Pancreas (tissue), 10 donors: Measurements from ENCODE around the gene CDV3. TPM values are rescaled to one million over a fixed set of nuclear protein-coding genes. Genes with fewer than 3 reads are reported as not detected.

Source experiments
- ATAC-seq, 4 donors: fragments of 200-7000 bp; cut with Tn5 transposase; one replicate each; pipeline versions ENCODE4 v1.8.0 to v1.9.1; 2020; ENCODE audit warnings: mild to moderate bottlenecking in 4 of 4, moderate library complexity in 4 of 4
- DNase-seq, 6 donors: peaks; one replicate each; pipeline ENCODE4 v3.0.0-alpha.2; 2020
- FAIRE-seq: peaks from 2 replicates; lab custom pipeline; 2012; peaks lifted over from hg19 to GRCh38; lab: Jason Lieb, UNC
- H3K27ac ChIP-seq, 4 donors: fragments of 200-600 bp; sonication (generic); 1 replicate in 3 of 4; 2 replicates in 1 of 4; pipeline versions ENCODE4 v1.5.0 to v1.8.0; 2020
- H3K27me3 ChIP-seq, 4 donors: fragments of 200-600 bp; one replicate each; pipeline ENCODE4 v1.8.0; 2021
- H3K36me3 ChIP-seq, 3 donors: fragments of 200-600 bp; sonication (generic) in 1 of 3; one replicate each; pipeline versions ENCODE4 v1.5.0 to v1.8.0; 2020 to 2021
- H3K4me1 ChIP-seq, 3 donors: fragments of 200-600 bp; one replicate each; pipeline ENCODE4 v1.8.0; 2021
- H3K4me3 ChIP-seq, 4 donors: fragments of 200-600 bp; sonication (generic) in 2 of 4; one replicate each; pipeline versions ENCODE4 v1.5.0 to v1.8.0; 2020 to 2021
- H3K9me3 ChIP-seq, 4 donors: fragments of 200-600 bp; one replicate each; pipeline ENCODE4 v1.8.0; 2021
- WGBS, 2 donors: extraction: QIAGEN DNeasy Blood & Tissue Kit; methylation state at CpG; one replicate each; pipeline ENCODE4 v1.1.7; 2013; 5-methylcytosine and 5-hydroxymethylcytosine counted together
- intact Hi-C, 3 donors: fragments of 100-400 bp; cut with DNase I; formaldehyde crosslinking; loops; one replicate each; pipeline versions ENCODE4 v1.11.1 to v1.14.2; 2022
- polyA plus RNA-seq, 2 donors: library from polyadenylated mRNA; stranded (reverse); fragments of 200-250 nt; gene quantifications; one replicate each; pipeline ENCODE4 v1.2.3, GENCODE V29; 2013
- total RNA-seq, 6 donors: library from RNA; stranded (reverse); fragmentation: NEBNext Ultra II Directional in 4 of 6; extraction: Animal tissue kit (Norgen Biotek cat#: 25700) in 4 of 6; gene quantifications; one replicate each; pipeline versions ENCODE4 v1.2.1 to v1.2.4, GENCODE V29; 2021 to 2023
- TF ChIP-seq, protein P1 (sequence below), 4 donors: fragments of 200-600 bp; sonication (generic) in 3 of 4; IDR thresholded peaks; one replicate each; pipeline versions ENCODE4 v1.5.0 to v1.8.0; 2021; ENCODE audit warnings: antibody characterized with exemption in 4 of 4
- donor health status: healthy with polysubstance abuse.
- donor health status: DM: no; HTN: no; CAD: no; lungs with moderate emphysema.
- donor health status: DM: no; HTN: no; CAD: no.
- donor health status: control.
- donor health status: control.
- donor health status: Bipolar disorder and iron deficiency.
- donor health status: DM: yes; HTN: yes; CAD: no.
- donor health status: DM: no; HTN: no; CAD: no.
- donor health status: DM: no; HTN: no; CAD: no.
- donor health status: DM: yes; HTN: yes; CAD: no.

CDV3 gene
- total and polyA plus RNA-seq, 8 donors: 27.6 to 92.9 (median 74.7) TPM

DNA sequence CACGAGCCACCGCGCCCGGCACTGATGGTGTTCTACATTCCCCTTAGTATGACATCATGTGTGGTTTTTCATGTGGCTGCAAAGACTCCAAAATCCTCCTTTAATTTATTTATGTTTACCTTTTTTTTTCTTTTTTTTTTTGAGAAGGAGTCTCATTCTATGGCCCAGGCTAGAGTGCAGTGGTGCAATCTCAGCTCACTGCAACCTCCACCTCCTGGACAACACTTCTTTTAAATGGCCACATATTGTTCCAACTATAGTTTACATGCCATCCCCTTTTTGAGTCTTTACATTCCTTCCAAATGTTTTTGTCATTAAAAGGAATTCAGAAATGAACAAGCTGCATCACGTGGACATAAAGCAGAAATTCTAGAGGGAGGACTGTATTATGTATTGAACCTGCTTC, 10.3 kb upstream of the CDV3 start:
- TF ChIP-seq, protein P1, sequence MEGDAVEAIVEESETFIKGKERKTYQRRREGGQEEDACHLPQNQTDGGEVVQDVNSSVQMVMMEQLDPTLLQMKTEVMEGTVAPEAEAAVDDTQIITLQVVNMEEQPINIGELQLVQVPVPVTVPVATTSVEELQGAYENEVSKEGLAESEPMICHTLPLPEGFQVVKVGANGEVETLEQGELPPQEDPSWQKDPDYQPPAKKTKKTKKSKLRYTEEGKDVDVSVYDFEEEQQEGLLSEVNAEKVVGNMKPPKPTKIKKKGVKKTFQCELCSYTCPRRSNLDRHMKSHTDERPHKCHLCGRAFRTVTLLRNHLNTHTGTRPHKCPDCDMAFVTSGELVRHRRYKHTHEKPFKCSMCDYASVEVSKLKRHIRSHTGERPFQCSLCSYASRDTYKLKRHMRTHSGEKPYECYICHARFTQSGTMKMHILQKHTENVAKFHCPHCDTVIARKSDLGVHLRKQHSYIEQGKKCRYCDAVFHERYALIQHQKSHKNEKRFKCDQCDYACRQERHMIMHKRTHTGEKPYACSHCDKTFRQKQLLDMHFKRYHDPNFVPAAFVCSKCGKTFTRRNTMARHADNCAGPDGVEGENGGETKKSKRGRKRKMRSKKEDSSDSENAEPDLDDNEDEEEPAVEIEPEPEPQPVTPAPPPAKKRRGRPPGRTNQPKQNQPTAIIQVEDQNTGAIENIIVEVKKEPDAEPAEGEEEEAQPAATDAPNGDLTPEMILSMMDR (IDR thresholded peaks at IDR 0.05): no peak
- no peaks in the 10 kb centered on the region for H3K9me3 ChIP-seq
- no peak for DNase-seq
- no peaks in the 10 kb centered on the region for H3K36me3 ChIP-seq
- intact Hi-C loops: no loop called here
- no peak overlapping the region for H3K4me3 ChIP-seq
- no peaks in the 10 kb centered on the region for H3K4me1 ChIP-seq
- FAIRE-seq: no peak
- ATAC-seq: no peak
- no peak overlapping the region for H3K27ac ChIP-seq
- 84 to 85% methylated on average over 5 of the region's 5 CpGs for WGBS, 2 donors
- no peaks in the 10 kb centered on the region for H3K27me3 ChIP-seq

DNA sequence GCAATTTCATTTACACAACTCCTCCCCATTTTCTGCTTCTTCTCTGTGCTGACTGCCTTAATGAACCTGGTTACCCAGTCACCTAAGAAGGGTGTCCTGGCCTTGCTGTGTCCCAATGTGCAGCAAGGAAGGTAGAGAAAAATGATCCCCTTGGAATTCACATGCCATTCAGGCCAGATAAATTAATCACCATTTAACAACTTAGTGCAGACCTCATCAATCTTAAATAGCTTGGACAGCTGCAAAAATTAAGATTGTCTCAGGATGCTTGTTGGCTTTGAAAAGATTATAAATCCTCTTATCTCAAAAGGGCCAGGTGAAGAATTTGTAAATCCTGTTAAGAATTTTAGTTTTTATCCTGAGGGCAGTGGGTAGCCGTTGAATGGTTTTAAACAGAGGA, 9.7 kb upstream of the CDV3 start:
- Histone ChIP-seq H3K27ac (no peak overlapping the region), H3K4me1 (no peaks in the 10 kb centered on the region), H3K9me3 (no peaks in the 10 kb centered on the region), H3K27me3 (no peaks in the 10 kb centered on the region), H3K4me3 (no peak overlapping the region), H3K36me3 (no peaks in the 10 kb centered on the region)
- intact Hi-C loops: no loop called here
- 74 to 85% methylated on average over 1 of the region's 1 CpG for WGBS, 2 donors
- FAIRE-seq (no peak), DNase-seq (no peak), ATAC-seq (no peak)
- TF ChIP-seq, protein P1 (IDR thresholded peaks at IDR 0.05): no peak

DNA sequence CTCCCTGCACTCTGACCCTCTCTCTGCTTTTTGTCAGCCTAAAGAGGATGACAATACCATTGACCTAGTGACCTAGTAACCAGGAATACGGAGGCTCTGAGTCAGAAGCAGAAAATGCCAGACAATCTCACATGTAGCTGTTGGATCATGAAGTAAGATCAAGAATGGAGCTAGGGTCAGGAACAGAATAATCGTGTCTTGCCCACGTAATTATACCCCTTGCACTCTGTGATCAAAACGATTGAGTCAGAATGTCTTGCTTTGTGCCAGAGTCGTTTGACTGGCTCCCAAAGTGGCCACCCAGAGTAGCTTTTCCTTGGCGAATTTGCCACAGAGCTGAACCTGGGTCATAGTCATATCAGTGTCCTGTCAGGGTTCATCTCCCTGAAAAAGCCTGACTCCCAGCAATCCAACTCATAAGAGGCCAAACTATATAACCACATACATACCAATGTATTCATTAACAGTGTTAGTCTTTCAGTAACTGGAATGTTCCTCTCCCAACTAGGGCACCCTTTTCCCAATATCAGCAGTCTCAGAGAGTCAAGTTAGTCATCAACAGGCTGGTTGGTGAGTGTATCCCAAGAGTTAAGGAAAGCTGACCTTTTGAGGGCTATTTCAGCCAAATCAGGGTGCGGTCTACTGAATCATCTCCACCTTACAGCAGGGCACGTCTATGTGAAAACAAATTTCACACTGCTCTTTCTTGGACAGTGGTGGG, 5.0 kb upstream of the CDV3 start:
- Histone ChIP-seq H3K4me3 (no peak overlapping the region), H3K36me3 (no peaks in the 10 kb centered on the region), H3K27me3 (no peaks in the 10 kb centered on the region), H3K4me1 (peaks cover 0 to 12% (median 0%) of the 10 kb centered on the region in 3 donors), H3K27ac (no peak overlapping the region), H3K9me3 (no peaks in the 10 kb centered on the region)
- WGBS, 2 donors: 62 to 79% methylated on average over 8 of the region's 8 CpGs
- ATAC-seq: no peak
- intact Hi-C loops: no loop called here
- TF ChIP-seq, protein P1 (IDR thresholded peaks at IDR 0.05): no peak
- no peak for DNase-seq
- FAIRE-seq: no peak

DNA sequence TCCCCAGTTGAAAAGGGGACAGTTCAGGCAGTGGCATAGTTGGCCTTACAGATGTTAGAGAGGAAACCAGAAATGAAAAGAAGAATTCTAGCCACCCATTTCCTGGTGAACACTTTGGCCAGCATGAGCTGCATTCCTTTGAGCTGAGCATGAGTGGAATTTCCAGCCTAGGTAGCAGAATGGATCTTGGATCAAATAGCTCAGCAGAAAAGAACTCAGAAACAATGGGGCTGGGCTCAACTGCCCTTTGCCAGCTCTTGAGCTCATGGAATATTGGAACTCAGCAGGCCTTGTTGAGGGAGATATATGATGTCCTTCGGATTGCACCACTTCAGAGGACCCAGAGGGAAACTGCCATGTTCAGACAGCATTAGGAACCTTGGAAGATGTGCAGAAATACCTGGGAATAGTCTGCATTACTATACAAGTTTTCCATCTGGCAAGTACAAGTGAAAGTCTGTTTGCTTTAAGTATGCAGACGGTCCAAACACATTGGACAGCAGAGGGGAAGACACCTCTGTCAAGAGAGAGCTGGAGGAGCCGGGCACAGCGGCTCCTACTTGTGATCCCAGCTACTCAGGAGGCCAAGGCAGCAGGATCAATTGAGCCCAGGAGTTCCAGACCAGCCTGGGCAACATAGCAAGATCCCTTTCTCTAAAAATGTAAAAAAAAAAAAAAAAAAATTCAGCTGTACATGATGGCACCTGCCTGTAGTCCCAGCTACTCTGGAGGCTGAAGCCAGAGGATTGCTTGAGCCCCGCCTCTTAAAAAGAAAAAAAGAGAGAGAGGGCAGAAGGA, 3.1 kb upstream of the CDV3 start:
- ATAC-seq: peak in 2 of 4 donors; percentile 1 to 8
- H3K4me3 ChIP-seq: no peak overlapping the region
- no peaks in the 10 kb centered on the region for H3K36me3 ChIP-seq
- WGBS, 2 donors: 85 to 86% methylated on average over 5 of the region's 5 CpGs
- peaks cover 0 to 14% (median 2%) of the 10 kb centered on the region in 3 donors for H3K4me1 ChIP-seq
- peak in 3 of 6 donors; percentile 25 to 59 (median 32) for DNase-seq
- peak overlapping the region; percentile 18 to 85 (median 59) for H3K27ac ChIP-seq
- no peaks in the 10 kb centered on the region for H3K9me3 ChIP-seq
- H3K27me3 ChIP-seq: no peaks in the 10 kb centered on the region
- intact Hi-C loops: loop anchor here in 1 of 3 donors (10.0 kb wide), 1 partner anchor 76 kb away; no protein-coding TSS in a partner anchor
- TF ChIP-seq, protein P1 (IDR thresholded peaks at IDR 0.05): no peak
- no peak for FAIRE-seq
